Measurements from ENCODE around the gene PI16. TPM values are rescaled to one million over a fixed set of nuclear protein-coding genes. Genes with fewer than 3 reads are reported as not detected.
A peak's percentile ranks its signal among the peaks of the same experiment; 100 is the strongest.

The PI16 gene
- total RNA-seq, 1 experiment from 2014 or later = not detected

GRCh38 chr6:36934901-36935300 lies 19.6 kb upstream of the PI16 start:
- CTCF ChIA-PET = no interaction called here
- POLR2A ChIA-PET = no interaction called here
- Histone ChIP-seq H3K27ac (ENCODE audit: low read length) (no peak overlapping the region), H3K4me3 (ENCODE audit: low read depth in 2 of 2, low read length in 2 of 2) (no peak overlapping the region), H3K27me3 (ENCODE audit: control insufficient read depth, insufficient read depth, low read length) (no peaks in the 10 kb centered on the region), H3K36me3 (ENCODE audit: control insufficient read depth, insufficient read depth, low read length) (no peaks in the 10 kb centered on the region), H3K4me1 (ENCODE audit: control insufficient read depth, insufficient read depth, low read length) (no peaks in the 10 kb centered on the region), H3K9me3 (ENCODE audit: control insufficient read depth, insufficient read depth, low read depth, low read length) (no peaks in the 10 kb centered on the region)
- DNase-seq (ENCODE audit: low read depth, low spot score) (no peak), ATAC-seq (peak; percentile 66; the same call in 1 of the 2 replicates)
- TF ChIP-seq SIN3A (IDR thresholded peaks at IDR 0.05; ENCODE audit: borderline replicate concordance, insufficient read depth, low read depth, low read length) = no peak
- no peak for TF ChIP-seq TCF7L2 (IDR thresholded peaks at IDR 0.05; ENCODE audit: low read depth, low read length)
- no peak for TF ChIP-seq CTCF (IDR thresholded peaks at IDR 0.05)
- TF ChIP-seq, protein P1, sequence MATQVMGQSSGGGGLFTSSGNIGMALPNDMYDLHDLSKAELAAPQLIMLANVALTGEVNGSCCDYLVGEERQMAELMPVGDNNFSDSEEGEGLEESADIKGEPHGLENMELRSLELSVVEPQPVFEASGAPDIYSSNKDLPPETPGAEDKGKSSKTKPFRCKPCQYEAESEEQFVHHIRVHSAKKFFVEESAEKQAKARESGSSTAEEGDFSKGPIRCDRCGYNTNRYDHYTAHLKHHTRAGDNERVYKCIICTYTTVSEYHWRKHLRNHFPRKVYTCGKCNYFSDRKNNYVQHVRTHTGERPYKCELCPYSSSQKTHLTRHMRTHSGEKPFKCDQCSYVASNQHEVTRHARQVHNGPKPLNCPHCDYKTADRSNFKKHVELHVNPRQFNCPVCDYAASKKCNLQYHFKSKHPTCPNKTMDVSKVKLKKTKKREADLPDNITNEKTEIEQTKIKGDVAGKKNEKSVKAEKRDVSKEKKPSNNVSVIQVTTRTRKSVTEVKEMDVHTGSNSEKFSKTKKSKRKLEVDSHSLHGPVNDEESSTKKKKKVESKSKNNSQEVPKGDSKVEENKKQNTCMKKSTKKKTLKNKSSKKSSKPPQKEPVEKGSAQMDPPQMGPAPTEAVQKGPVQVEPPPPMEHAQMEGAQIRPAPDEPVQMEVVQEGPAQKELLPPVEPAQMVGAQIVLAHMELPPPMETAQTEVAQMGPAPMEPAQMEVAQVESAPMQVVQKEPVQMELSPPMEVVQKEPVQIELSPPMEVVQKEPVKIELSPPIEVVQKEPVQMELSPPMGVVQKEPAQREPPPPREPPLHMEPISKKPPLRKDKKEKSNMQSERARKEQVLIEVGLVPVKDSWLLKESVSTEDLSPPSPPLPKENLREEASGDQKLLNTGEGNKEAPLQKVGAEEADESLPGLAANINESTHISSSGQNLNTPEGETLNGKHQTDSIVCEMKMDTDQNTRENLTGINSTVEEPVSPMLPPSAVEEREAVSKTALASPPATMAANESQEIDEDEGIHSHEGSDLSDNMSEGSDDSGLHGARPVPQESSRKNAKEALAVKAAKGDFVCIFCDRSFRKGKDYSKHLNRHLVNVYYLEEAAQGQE (IDR thresholded peaks at IDR 0.05; ENCODE audit: insufficient read depth in 1 of 2, low read depth in 2 of 2, low read length in 1 of 2) = no peak
- no peak for TF ChIP-seq POLR2AphosphoS5 (IDR thresholded peaks at IDR 0.05; ENCODE audit: low read depth, low read length)
- in situ Hi-C loops (cut with HindIII; ENCODE audit: low pct_unique_long_range_greater_than_20kb, low sequenced_read_pairs) (no loop called here), intact Hi-C loops (cut with micrococcal nuclease; ENCODE audit: unreplicated experiment) (no loop called here)
- BruUV-seq (replicated peaks) = no TSS peak

DNA sequence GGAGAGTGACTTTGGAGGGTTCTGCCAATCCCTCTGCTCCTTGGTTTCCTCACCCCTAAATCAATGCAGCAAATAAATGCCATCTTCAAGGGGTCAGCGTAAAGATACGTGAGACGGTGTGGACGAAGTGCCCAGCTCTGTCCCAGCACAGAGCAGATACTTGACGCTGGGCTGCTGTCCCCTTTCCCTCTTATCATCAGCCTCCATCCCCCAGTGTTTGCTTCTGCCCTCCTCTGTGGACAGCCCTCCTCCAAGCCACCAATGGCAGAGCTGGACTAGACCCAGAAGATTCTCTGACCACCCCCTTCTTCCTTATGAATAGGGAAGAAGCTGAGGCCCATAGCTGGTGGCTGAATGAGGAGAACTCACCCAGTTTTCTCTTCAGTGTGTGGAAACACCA lies 17.7 kb upstream of the PI16 start:
- intact Hi-C loops (cut with micrococcal nuclease; ENCODE audit: unreplicated experiment) (no loop called here), in situ Hi-C loops (cut with HindIII; ENCODE audit: low pct_unique_long_range_greater_than_20kb, low sequenced_read_pairs) (no loop called here)
- H3K4me3 ChIP-seq (ENCODE audit: low read depth in 2 of 2, low read length in 2 of 2) = no peak overlapping the region
- no peaks in the 10 kb centered on the region for H3K9me3 ChIP-seq (ENCODE audit: control insufficient read depth, insufficient read depth, low read depth, low read length)
- no peak overlapping the region for H3K27ac ChIP-seq (ENCODE audit: low read length)
- no peak for ATAC-seq
- no peaks in the 10 kb centered on the region for H3K4me1 ChIP-seq (ENCODE audit: control insufficient read depth, insufficient read depth, low read length)
- POLR2A ChIA-PET = no interaction called here
- no peaks in the 10 kb centered on the region for H3K36me3 ChIP-seq (ENCODE audit: control insufficient read depth, insufficient read depth, low read length)
- CTCF ChIA-PET = no interaction called here
- H3K27me3 ChIP-seq (ENCODE audit: control insufficient read depth, insufficient read depth, low read length) = no peaks in the 10 kb centered on the region
- TF ChIP-seq, protein P1 (IDR thresholded peaks at IDR 0.05; ENCODE audit: insufficient read depth in 1 of 2, low read depth in 2 of 2, low read length in 1 of 2) = no peak
- DNase-seq (ENCODE audit: low read depth, low spot score) = no peak
- no TSS peak for BruUV-seq (replicated peaks)

Measured in Panc1 (cell line).